ENCODE results near the gene AATK. TPM values are rescaled to one million over a fixed set of nuclear protein-coding genes. Genes with fewer than 3 reads are reported as not detected.
A peak's percentile ranks its signal among the peaks of the same experiment; 100 is the strongest.

Gene AATK
- total RNA-seq, 1 donor from 2014 or later: 72.5 TPM

DNA sequence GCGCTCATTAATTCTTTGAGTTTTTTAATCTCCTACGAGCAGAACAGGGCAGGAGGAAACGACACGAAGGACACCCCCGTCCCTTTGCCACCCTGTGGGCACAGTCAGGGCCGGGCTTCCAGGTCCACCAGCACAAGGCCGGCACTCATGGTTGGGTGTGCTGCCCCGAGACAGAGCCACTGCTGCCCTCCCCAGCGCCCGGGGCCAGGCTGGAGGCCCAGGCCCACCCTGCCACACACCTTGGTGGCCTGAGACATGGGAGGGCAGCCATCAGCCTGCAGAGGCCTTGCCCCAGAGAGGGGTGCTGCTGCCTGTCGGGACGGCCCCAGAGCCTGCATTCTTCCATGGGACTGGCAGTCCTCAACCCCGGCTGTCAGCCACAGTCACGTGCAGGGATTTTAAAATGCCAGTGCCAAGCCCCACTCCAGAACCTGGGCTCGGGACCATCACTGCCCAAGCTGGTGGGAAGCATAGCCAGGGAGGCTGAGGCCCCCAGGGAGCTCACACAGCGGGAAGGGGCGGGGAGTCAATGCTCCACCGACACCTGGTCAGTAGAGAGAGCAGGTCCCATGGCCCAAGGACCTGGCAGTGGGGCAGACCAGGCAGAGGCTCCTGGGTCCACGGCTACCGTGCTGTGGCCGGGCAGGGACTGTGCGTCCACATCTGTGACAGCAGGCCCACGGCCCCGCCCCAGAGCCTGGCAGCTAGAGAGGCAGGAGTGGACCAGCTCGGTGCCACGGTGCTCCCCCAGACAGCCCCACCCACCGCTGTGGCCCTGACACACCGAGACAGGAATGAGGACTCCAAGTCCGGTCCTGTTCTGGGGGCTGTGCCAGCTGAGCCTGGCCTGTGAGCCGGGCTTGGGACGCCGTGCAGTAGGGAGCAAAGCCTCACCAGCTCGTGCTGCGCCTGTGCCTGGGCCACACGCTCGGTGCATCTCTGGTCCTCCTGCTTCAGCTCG is 29.2 kb upstream of the AATK start:
- TF ChIP-seq, protein P1, sequence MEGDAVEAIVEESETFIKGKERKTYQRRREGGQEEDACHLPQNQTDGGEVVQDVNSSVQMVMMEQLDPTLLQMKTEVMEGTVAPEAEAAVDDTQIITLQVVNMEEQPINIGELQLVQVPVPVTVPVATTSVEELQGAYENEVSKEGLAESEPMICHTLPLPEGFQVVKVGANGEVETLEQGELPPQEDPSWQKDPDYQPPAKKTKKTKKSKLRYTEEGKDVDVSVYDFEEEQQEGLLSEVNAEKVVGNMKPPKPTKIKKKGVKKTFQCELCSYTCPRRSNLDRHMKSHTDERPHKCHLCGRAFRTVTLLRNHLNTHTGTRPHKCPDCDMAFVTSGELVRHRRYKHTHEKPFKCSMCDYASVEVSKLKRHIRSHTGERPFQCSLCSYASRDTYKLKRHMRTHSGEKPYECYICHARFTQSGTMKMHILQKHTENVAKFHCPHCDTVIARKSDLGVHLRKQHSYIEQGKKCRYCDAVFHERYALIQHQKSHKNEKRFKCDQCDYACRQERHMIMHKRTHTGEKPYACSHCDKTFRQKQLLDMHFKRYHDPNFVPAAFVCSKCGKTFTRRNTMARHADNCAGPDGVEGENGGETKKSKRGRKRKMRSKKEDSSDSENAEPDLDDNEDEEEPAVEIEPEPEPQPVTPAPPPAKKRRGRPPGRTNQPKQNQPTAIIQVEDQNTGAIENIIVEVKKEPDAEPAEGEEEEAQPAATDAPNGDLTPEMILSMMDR (IDR thresholded peaks at IDR 0.05): no peak
- intact Hi-C loops (cut with DNase I): no loop called here
- Histone ChIP-seq H3K4me3 (no peak overlapping the region), H3K9me3 (no peaks in the 10 kb centered on the region), H3K36me3 (peaks cover 7% of the 10 kb centered on the region), H3K27me3 (no peaks in the 10 kb centered on the region), H3K4me1 (peaks cover 8% of the 10 kb centered on the region), H3K27ac (no peak overlapping the region)
- DNase-seq: no peak
- no peak for ATAC-seq

- TF ChIP-seq, protein P1 (IDR thresholded peaks at IDR 0.05): no peak
- Histone ChIP-seq H3K36me3 (peaks cover 7% of the 10 kb centered on the region), H3K27me3 (no peaks in the 10 kb centered on the region), H3K9me3 (no peaks in the 10 kb centered on the region), H3K4me3 (no peak overlapping the region), H3K4me1 (peaks cover 8% of the 10 kb centered on the region), H3K27ac (no peak overlapping the region)
- no peak for ATAC-seq
- intact Hi-C loops (cut with DNase I): no loop called here
- no peak for DNase-seq
Observed at GRCh38 chr17:81194225-81194760, 28.3 kb upstream of the AATK start.

- Histone ChIP-seq H3K4me1 (peaks cover 2% of the 10 kb centered on the region), H3K36me3 (peaks cover under 1% of the 10 kb centered on the region), H3K27me3 (no peaks in the 10 kb centered on the region), H3K9me3 (no peaks in the 10 kb centered on the region), H3K27ac (no peak overlapping the region), H3K4me3 (no peak overlapping the region)
- DNase-seq (no peak), ATAC-seq (peak; percentile 7)
- TF ChIP-seq, protein P1 (IDR thresholded peaks at IDR 0.05): no peak
- intact Hi-C loops (cut with DNase I): no loop called here
Observed at GRCh38 chr17:81193470-81194224, 27.6 kb upstream of the AATK start.

GRCh38 chr17:81193051-81193410 is 27.0 kb upstream of the AATK start:
- Histone ChIP-seq H3K27ac (no peak overlapping the region), H3K9me3 (no peaks in the 10 kb centered on the region), H3K4me1 (no peaks in the 10 kb centered on the region), H3K36me3 (no peaks in the 10 kb centered on the region), H3K27me3 (no peaks in the 10 kb centered on the region), H3K4me3 (no peak overlapping the region)
- TF ChIP-seq, protein P1 (IDR thresholded peaks at IDR 0.05): no peak
- intact Hi-C loops (cut with DNase I): no loop called here
- ATAC-seq (no peak), DNase-seq (no peak)

DNA sequence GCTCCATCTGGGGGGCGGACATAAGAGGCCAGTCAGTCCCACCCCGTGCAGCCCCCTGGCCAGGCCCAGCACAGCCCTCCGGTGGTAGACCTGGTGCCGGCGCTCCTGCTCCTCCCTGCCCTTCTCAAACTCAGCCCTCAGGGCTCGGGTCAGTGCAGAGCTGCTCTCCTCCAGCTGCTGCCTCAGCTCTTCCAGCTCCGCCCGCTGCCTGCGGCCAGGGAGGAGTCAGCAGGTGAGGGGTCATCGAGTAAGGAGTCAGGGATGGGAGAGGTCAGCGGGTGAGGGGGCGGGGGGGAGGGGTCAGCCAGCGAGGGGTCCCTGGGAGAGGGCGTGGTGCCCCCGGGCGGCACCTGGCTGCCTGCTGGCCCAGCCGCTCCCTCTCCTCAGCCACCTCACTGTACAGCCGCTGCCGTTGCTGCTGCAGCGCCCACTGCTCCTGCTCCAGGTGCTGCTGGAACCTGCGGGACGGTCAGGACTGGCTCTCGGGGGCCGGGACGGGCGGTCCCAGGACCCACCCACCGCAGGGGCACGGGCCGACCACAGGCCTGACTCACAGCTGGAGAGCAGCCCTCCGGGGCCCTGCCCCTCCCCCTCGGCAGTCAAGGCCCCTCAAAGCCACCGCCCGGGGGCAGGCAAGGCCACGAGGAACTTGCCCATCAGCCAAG is 26.5 kb upstream of the AATK start:
- DNase-seq (no peak), ATAC-seq (no peak)
- TF ChIP-seq, protein P1 (IDR thresholded peaks at IDR 0.05): no peak
- Histone ChIP-seq H3K4me1 (no peaks in the 10 kb centered on the region), H3K27ac (no peak overlapping the region), H3K36me3 (no peaks in the 10 kb centered on the region), H3K9me3 (no peaks in the 10 kb centered on the region), H3K4me3 (no peak overlapping the region), H3K27me3 (no peaks in the 10 kb centered on the region)
- intact Hi-C loops (cut with DNase I): no loop called here
